Endothelial cell of umbilical vein (primary cell): ENCODE data around the gene NRXN3.

Source experiments
- CTCF ChIP-seq, 2 donors: IDR thresholded peaks; 1 replicate in 1 of 2; 2 replicates in 1 of 2; pipeline ENCODE4 v1.5.1; 2011; ENCODE audit warnings: low read length in 2 of 2, mild to moderate bottlenecking in 2 of 2, moderate library complexity in 2 of 2, control low read depth in 1 of 2, inconsistent platforms in 1 of 2, low read depth in 1 of 2; ENCODE audit not compliant: insufficient read depth in 1 of 2; ENCODE audit errors: extremely low read depth in 1 of 2
- EZH2 ChIP-seq: IDR thresholded peaks from 2 replicates; pipeline ENCODE4 v1.6.1; 2012; ENCODE audit warnings: borderline replicate concordance, low read depth, mild to moderate bottlenecking, moderate library complexity, low read length, inconsistent platforms; ENCODE audit not compliant: severe bottlenecking
- JUN ChIP-seq: IDR thresholded peaks from 2 replicates; pipeline ENCODE4 v1.6.1; 2011; ENCODE audit warnings: borderline replicate concordance, low read depth; ENCODE audit not compliant: insufficient read length, insufficient read depth
- MAX ChIP-seq: IDR thresholded peaks from 2 replicates; pipeline ENCODE4 v1.6.1; 2011; ENCODE audit not compliant: insufficient read depth, insufficient read length
- POLR2A ChIP-seq: IDR thresholded peaks from 2 replicates; pipeline ENCODE4 v1.6.1; 2012; ENCODE audit warnings: low read depth, mild to moderate bottlenecking, control low read depth, low read length
- POLR2AphosphoS5 ChIP-seq: IDR thresholded peaks from 2 replicates; pipeline ENCODE4 v1.6.1; 2012; ENCODE audit warnings: low read depth, mild to moderate bottlenecking, control low read depth, low read length, moderate library complexity; ENCODE audit not compliant: insufficient read depth

- TF ChIP-seq POLR2AphosphoS5, result no peak
- no peak for TF ChIP-seq CTCF (IDR thresholded peaks at IDR 0.05; ENCODE audit: extremely low read depth in 1 of 2, insufficient read depth in 1 of 2, low read depth in 1 of 2, low read length in 2 of 2)
- TF ChIP-seq POLR2A, result no peak
- no peak for TF ChIP-seq EZH2
- no peak for TF ChIP-seq MAX
- TF ChIP-seq JUN, result no peak
Measured at GRCh38 chr14:78282437-78282836, 112.3 kb downstream of the NRXN3 start.
